NOMO-1 treated with DMSO at 0.1 percent for 48 hours (cell line): ENCODE data around the gene ABHD1.
"Not testable (repeated sequence)": the region's sequence is repeated elsewhere in the genome, so short reads cannot be mapped to it uniquely, and the experiment has no call there.

ENCODE experiments used
- DNase-seq: peaks from one replicate; lab custom pipeline; 2025; ENCODE audit not compliant: unreplicated experiment; lab: John Stamatoyannopoulos, UW

Gene ABHD1

DNA sequence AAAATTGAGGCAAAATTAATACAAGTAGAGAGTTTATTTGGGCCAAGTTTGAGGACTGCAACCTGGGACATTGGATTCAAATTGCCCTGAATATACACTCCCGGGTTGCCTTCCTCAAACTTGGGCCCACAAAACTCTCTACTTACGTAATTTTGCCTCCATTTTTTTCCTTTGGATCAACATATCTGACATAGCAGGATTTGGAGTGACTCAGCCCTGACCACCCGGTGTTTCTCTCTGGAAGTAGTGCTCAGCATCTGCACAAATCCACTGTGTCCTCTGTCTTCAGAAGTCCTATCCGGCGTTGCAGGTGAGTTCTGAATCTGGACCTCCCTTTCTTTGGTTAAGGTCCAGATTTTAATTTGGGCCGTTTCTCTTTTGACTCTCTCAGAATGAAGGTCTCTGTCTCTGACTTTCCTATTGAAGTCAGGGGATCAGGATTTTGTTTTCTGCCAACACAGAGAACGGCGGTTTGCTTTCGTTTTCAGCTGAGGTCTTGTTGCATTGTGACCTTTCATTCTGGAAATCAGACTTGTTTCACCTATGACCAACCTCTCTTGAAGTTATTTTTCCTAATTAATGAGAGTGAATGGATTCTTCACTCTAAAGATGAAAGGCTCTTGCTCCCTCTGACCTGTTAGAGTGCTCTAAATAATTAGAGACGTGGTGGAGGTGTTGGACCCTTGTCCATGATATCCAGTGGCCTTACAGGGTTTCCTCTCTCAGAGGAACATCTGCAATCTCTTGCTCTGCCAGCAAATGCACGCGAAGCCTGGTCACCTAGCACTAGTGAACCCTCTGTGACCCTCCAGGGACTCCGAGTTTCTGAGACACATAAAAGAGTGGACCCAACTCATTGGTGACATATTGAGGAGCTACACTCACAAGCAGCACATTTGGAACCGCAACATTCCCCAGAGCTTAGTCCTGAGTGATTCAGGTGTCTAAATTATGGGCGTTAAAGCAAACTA, 38.8 kb downstream of the ABHD1 start:
- DNase-seq = no peak

DNA sequence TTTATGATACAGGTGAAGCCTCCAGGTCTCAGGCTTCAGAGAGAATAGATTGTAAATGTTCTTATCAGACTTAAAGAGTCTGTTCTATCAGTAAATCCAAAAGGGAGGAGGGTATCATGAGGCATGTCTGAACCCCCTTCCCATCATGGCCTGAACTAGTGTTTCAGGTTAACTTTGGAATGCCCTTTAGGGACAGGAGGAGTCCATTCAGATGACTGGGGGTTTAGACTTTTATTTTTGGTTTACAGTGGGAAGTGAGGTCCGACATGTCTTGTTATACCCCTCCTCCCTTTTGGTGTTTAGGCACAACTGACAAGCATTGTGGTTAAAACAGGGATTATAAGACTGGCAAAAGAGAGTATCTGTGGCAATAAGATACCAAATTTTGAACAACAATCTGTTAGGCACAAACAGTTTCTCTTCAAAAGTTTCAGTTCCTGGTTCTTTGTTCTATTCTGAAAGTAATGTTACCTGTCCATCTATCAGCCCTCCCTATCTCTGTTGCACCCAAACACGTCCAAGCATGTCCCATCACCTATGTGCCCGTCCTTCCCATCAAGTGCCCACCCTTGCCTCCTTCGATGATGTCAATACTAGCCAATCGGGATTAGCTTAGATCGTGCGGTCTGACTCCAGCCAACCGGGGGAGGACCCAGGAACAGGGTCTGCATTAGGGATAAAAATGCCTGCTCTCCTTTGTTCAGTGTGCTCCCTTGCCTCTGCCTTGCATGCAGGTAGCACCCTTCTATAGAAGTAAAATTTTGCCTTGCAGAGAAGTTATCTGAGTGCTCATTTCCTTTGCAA, 41.5 kb downstream of the ABHD1 start:
- no peak for DNase-seq

DNA sequence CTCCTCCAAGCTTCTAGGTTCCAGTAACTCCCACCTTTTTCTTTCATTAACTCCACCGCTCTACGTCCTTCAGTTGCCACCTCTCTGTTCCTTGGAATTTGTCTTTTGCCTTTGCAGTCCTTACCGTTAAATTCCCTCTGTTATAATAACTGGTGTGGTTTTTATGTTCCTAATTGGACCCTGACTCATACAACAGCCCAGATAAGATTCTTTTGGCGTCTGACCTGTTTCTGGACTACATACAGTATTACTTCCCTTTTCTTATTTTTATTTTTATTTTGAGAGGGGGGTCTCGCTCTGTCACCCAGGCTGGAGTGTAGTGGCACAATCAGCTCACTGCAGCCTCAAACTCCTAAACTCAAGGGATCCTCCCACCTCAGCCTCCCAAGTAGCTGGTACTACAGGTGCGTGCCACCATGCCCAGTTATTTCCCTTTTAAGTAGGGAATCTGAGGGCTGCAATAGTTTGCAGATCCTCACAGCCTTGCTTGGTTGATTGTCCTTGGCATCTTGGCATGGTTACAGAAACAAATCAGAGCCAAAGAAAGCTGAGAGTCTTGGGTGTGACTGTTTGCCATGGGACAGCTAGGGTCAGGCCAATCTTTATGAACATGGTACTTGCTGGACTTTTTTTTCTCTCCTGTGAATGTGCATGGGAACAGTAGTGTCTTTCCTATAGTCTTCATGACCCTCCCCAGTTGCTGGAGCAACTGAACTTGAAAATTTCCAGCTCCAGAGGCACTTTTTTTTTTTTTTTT, 47.1 kb downstream of the ABHD1 start:
- no peak for DNase-seq

DNA sequence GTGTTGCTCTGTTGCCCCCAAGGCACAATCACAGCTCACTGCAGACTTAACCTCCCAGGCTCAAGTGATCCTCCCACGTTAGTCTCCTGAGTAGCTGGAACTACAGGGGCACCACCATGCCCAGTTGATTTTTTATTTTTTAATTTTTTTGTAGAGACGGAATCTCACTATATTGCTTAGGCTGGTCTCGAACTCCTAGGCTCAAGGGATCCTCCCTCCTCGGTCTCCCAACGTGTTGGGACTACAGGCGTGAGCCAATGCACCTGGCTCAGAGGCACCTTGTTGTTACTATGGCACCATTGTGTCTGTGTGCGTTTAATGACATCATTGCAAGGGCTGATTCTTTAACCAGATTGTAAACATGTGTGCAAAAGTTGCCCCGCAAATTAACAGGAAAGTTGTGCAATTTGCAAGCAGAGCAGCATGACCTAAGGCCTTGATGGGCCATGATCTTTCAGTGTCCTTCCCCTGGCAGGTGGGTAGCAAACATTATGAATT, 47.8 kb downstream of the ABHD1 start:
- no peak for DNase-seq

DNA sequence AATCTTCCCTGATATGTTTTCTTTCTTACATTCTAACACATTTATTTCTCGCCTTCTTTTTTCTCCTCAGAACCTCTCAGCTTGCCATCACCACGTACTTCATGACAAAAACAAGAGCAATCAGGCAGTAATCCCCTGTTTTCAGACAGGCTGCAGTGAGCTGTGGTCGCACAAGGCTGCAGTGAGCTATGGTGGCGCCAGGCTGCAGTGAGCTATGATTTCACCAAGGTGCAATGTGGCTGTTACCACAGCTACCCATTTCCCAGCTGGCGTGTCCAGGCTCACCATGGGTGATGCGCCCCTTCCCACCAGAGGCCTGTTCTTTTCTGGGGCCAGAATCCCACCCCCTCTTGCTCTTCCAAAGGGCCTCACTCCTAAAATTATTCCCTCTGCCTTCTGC, 51.0 kb downstream of the ABHD1 start:
- DNase-seq = no peak

DNA sequence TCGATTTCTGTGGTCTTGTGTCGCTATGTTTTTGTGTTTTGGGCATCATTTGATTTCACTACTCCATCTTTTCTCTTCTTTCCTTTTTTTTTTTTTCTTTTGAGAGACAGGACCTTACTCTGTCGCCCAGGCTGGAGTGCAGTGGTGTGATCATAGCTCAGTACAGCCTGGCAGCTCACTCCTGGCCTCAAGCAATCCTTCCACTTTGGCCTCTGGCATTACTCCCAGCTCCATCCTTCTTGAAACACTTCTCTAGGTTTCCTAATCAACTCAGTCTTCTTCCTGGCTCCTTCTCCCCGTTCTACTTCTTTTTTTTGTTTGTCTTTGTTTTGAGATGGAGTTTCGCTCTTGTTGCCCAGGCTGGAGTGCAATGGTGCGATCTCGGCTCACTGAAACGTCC, 51.7 kb downstream of the ABHD1 start:
- DNase-seq = no peak

DNA sequence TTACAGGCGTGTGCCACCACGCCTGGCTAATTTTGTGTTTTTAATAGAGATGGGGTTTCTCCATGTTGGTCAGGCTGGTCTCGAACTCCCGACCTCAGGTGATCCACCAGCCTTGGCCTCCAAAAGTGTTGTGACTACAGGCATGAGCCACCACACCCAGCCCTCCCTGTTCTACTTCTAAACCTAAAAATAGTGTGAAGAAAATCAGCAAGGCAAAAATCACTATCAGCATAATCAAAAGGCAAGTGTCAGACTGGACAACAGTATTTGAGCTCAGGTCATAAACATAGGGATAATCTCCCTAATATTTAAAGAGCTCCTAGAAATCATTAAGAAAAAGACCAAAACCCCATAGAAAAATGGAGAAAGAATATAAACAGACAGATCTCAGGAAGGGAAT, 52.2 kb downstream of the ABHD1 start:
- DNase-seq = not testable (repeated sequence)

DNA sequence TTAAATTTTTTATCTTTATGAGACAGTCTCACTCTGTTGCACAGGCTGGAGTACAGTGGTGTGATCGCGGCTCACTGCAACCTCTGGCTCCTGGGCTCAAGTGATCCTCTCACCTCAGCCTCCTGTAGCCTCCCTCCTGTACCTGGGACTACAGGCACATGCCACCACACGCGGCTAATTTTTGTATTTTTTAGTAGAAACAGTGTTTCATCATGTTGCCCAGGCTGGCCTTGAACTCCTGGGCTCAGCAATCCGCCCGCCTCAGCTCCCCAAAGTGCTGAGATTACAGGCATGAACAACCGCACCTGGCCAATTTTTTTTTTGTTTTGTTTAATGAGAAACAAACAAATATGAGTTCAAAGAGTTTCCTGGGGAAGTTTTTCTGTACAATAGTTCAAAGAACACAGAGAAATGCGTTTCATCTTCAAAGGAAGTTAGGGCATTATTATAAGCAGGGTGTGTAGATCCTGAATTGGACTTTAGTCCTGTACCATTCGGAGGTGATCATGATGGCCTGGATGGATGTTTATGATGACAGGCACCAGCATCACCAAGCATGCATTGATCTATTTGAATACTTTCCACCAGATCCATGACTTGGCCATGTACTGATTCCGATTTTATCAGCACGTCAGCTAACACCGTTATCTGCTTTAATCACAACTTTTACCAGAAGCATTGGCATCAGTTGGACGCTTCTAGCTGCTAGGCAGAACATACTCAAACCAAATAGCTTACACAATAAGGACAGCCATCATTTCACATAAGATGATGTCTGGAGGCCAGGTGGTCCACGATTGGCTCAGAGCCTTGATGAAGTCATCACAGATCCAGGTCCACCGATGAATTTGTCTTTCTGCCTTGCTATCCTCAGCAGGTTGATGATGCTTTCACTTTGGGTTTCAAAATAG, 54.1 kb downstream of the ABHD1 start:
- DNase-seq = no peak

DNA sequence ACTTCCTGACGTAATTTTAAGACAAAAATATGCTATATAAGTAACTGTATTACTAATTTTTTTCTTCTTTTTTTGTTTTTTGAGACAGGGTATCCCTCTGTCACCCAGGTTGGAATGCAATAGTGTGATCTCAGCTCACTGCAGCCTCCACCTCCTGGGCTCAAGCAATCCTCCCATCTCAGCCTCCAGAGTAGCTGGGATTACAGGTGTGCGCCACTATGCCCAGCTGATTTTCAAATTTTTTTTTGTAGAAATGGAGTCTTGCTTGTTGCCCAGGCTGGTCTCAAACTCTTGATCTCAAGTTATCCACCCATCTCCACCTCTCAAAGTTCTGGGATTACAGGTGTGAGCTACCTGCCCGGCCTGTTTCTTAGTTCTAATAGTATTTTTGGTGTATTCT, 54.9 kb downstream of the ABHD1 start:
- no peak for DNase-seq

DNA sequence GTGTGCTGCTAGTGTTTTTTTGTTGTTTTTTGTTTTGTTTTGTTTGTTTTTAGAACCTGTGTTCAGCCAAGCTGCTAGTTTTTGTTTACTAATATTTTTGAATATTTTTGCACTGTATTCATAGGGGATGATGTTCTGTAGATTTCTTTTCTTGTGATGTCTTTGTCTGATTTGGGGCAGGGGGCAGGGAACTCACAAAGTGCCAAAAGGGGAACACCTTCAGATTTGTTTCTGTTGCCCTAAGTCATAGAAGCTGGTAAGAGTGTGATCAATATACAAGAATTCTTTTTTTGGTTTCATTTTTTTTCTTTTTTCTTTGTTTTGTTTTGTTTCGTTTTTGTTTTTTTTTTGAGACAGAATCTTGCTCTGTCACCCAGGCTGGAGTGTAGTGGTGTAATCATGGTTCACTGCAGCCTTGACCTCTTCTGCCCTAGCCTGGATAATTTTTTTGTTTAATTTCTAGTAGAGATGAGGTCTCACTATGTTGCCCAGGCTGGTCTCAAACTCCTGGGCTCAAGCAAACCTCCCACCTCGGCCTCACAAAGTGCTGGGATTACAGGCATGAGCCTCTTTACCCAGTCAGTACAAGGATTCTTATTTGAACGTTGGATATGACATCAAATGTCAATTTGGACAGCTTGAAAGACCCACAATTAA, 55.9 kb downstream of the ABHD1 start:
- DNase-seq = no peak
